ENCODE data around the gene MFN2.

The MFN2 gene

DNA sequence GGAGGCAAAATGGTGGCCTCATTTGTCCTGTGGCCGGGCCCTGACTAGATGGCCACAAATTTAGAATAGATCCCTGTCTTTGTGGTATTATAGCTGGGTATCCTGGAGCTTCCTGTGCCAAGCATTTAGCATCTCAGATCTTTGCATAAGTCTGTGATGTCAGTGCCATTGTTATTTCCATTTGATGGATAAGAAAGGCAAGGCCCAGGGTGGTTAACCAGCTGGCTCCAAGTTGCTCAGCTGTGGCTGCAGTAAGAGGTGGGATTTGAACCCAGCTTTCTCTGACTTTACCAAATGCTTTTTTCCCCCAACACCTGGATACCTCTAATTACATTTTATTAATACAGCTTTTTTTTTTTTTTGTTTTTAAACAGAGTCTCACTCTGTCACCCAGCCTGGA lies 71.1 kb downstream of the MFN2 start:
- no peak for DNase-seq (ENCODE audit: low read depth)

DNA sequence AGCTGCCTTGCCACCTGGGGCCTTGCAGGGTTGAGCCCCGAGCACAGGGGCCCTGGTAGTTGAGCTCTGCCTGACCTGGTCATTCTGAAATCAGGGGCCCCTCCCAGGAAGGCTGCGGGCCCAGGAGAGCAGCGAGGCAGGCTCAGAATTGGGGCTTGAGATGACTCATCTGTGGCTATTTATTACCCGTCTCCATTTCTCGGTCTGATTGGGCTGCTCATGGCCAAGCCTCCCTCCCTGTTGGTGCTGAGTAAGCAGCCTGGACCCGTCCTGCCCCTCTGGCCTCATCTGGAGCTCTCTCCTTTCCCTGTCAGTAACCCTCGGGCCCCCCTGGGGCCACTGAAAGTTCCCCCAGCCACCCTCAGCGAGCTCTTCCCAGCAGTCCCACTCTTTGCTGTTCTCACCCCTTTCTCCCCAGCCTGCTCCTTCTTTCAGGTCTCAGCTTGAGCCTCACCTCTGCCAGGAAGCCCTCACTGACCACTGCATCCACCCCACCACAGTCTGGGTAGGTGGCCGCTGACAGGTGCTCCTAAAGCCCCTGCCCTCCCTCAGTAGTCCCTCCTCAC lies 71.8 kb downstream of the MFN2 start:
- no peak for DNase-seq (ENCODE audit: low read depth)

DNA sequence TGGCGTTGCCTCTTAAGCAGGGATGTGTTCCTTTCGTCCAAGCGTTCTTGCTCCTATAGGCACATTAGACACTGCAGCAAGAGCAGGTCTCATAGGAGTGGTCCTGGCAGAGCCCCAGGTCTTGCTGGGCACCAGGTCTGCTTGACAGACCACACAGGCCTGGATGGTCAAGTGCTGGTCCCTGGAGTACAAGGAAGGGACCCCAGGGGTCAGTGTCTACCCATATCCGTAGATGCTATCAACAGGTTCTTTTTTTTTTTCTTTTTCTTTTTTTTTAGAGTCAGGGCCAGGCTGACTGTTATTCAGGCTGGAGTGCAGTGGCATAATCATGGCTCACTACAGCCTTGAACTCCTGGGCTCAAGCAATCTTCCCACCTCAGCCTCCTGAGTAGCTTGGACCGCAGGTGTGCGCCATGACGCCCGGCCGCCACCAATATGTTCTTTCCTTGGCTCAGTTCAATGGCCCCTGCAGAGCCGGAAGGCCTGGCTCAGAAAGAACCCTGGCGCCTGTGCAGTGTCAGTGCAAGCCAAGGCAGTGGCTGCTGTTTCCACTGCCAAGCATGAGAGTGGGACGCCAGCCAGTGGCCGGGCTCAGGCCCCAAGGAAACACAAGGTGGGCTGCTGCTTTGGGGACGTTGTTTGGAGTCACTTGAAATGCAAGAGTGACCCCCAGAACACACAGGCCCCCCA lies 72.9 kb downstream of the MFN2 start:
- no peak for DNase-seq (ENCODE audit: low read depth)

DNA sequence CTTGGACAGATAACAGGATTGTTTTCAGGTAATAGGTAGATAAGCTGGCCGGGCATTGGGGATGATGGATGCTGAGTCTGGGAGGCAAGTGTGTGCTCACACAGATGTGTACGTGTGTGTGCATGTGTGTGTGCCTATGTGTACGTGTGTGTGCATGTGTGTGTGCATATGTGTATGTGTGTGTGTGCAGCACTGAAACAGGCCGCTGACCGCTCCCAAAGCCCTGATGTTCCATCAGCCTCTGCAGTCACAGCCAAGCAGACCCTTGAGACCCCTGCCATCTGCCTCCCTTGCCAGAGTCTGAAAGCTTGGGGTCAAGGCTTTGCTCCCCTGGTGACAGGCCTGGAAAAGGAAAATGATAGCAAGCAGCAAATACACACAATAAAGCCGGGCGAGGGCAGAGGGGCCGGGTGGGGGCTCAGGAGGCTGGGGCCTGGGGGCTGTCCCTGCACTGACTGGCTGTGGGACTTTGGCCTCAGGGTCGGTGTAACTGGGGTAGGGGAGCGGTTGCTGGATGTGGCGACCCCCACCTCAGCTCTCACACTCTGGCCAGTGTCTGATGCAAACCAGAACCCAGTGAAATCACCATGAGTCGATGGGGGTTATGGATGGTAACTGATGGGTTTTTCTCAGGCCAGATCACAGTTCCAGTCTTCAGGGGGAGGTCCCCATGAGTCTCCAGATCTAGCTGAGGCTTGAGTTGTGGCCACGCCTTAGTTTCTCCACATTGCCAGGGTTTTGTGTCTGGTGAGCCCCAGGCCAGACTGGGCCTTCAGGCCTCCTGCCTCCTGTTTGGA lies 73.7 kb downstream of the MFN2 start:
- no peak for DNase-seq (ENCODE audit: low read depth)

DNA sequence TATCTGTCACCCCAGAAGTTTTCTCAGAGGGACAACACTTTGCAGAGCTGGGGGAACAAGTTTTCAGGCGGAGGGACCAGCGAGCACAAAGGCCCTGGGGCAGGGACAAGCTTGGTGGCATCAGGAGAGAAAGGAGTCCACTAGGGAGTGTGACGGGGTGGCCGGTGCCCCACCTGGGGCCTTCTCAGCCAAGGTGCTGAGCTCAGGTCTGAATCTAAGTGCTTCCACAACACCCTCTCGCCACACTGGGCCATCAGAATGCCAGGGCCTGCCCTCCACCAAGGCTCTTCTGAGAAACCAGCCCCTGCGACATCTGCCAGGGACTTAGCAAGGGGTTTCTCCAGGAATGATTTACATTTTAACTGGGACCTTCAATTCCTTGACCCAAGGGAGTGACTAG lies 75.0 kb downstream of the MFN2 start:
- no peak for DNase-seq (ENCODE audit: low read depth)

DNA sequence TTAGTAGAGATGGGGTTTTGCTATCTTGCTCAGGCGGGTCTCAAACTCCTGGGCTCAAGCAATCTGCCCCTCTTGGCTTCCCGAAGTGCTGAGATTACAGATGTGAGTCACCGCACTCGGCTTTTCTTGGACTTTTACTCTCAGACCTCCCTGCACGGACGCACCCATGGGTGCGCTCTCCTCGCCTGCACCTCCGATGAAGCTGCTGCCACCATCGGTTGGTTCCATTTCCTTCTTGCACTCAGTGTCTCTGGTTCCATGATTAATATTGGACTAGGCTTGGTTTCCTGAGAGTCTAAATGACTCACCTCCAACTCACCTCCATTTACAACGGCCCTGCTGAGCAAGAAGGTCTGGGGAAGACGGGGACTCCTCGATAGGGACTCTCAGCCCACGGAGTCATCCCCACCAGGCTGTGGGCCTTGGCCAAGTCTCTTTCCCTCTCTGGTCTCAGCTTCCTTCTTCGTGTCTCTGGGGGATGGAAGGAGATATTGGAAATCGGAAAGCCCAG lies 76.1 kb downstream of the MFN2 start:
- no peak for DNase-seq (ENCODE audit: low read depth)

DNA sequence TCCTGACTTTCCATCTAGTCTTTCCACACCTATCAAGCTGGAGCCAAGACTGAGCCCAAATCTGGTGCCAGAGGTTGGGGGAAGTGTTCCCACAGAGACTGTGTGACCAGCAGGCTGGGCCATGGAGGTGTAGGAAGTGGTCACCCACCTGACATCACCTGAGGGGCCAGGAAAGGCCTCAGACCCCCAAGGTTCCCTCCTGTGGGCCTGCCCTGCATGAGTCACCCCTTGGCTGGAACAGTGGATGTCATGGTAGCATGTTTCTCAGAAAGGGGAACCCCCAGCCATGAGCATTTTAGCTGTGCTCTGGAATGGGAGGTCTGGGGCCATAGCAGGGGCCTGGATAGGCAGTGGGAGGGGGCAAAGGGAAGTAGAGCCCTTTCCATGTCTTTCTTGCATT lies 77.1 kb downstream of the MFN2 start:
- no peak for DNase-seq (ENCODE audit: low read depth)

DNA sequence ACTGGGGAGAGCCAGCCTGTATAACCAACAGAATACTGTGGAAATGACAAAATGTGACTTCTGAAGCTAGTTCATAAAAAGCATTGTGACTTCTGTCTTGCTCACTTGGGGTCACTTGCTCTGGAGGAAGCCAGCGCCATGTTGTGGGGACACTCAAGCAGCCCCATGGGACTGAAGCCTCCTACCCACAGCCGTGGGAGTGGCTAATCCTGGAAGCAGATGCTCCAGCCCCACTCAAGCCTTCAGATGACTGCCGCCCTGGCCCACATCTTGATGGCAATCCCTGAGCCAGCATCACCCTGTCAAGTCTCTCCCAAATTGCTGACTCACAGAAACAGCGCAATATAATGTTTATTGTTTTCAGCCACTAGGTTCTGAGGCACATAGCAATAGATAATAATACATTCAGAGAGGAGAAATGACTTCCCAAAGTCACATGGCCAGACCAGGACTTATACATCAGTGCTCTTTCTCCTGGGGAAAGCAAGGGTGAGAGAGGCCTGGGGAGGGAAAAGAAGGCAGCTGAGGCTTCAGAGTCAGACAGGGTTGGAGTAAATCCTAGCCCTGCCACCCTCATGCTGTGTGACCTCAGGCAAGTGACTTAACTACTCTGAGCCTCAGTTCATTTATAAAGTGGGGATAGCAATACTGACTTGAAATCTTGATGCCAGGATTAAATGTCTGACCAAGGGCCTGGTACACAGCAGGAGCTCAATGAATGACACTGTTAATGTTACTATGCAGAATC lies 77.9 kb downstream of the MFN2 start:
- no peak for DNase-seq (ENCODE audit: low read depth)

DNA sequence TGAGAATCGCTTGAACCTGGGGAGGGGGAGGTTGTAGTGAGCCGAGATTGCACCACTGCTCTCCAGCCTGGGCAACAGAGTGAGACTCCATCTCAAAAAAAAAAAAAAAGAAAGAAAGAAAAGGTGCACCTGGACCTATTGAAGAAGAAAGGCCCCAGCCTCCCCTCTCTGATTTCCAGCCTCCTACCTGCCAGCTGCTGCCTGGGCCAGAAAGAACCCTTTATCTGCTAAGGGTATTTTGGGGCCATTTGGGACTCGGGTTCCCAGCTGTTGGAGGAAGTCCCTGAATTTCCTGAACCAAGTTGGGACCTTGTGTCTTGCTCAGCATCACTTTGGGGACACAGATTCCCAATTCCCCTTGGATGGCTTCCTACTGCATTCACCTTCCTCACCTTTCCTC lies 79.0 kb downstream of the MFN2 start:
- DNase-seq (ENCODE audit: low read depth) = no peak

DNA sequence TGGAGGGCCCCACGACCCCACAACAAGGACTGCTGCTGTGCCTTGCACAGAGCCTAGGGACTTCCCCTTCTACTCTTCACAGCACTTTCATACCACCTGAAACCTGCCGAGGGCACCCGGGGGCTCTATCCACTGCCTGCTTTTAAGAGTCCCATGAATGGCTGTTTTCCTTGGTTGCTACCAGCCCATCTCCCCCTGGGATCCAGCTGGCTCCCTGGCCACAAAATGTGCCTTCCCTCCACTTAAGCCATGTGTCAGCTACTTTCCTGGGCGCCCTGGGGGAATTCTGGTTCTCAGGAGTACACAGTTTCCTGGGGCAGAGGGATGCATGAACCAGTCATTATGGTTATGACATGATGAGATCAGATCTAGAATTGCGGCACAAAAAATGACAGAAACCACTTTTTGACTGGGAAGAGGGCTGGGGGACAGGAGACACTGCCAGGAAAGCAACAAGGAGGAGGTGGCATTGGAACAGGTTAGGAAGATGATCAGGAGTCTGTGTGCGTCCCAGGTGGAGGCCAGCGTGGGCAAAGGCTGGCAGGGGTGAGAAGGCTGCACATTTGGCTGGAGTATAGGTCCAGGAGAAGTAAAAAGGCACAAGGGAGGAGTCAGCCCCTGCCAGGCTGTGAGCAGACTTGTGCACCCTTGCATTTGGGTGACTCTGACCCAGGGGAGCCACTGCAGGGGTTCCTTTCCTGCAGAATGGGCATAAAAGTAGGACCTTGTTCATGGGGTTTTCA lies 79.6 kb downstream of the MFN2 start:
- no peak for DNase-seq (ENCODE audit: low read depth)

DNA sequence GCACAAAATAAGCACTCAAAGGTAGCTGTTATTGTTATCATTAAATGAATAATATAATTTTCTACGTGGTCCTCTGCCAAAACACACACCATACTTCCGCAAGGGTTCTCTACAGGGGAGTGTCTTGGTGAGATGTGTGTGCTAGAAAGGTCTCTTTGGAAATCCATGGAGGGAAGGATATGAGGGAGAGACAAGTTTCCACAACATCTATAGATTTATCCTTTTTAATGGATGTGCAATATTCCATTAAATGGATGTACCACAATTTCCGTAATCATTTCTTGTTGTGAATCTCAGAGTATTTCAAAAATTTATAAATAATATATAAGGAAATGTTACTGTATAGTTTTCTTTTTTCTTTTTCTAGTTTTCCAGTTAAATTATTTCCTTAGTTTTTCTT lies 80.3 kb downstream of the MFN2 start:
- no peak for DNase-seq (ENCODE audit: low read depth)

All from stimulated activated CD8-positive, alpha-beta memory T cell treated with anti-CD3 and anti-CD28 coated beads, Interleukin-15, amount 100 ng/mL, for 24 hours (primary cell).